NCI-H1436 treated with DMSO at 0.1 percent for 48 hours (cell line): ENCODE results near the gene ARID1B.

Source experiments
- DNase-seq: peaks from one replicate; lab custom pipeline; 2025; lab: John Stamatoyannopoulos, UW

ARID1B gene

DNA sequence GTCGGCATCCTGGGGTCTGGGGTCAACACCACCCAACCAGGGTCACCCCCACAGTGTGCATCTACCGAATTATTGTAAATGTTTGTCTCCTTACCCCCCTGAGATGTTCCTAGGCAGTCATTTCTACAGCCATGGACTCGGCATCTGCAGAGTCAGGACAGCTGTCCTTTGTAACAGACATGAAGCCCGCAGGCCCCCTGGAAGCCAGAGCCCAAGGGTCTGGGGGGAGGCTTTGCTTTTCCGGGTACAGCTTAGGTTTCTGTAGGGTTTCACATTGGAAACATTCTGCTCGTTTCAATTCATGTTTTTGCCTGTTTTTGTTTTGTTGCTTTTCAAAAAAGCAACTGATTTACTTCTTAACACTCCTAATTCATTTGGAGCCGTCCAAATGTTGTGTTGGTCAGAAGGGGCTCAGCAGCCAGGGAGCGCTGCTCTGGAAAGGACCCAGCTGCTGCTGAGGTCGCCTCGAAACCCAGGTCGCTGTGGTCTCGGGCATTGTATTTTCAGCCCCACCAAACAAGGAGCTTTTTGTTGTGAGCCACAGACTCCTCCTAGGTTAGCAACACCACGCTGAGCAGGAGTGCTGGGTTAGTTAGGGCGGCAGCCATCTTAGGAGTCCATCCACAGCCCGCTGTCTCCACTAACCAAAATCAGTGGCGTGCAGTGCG is 385.7 kb downstream of the ARID1B start:
- DNase-seq = no peak

- no peak for DNase-seq
These were observed 386.4 kb downstream of the ARID1B start for GRCh38 chr6:157163434-157164159.

- DNase-seq = no peak
These were observed 387.8 kb downstream of the ARID1B start for GRCh38 chr6:157164972-157165371.

DNA sequence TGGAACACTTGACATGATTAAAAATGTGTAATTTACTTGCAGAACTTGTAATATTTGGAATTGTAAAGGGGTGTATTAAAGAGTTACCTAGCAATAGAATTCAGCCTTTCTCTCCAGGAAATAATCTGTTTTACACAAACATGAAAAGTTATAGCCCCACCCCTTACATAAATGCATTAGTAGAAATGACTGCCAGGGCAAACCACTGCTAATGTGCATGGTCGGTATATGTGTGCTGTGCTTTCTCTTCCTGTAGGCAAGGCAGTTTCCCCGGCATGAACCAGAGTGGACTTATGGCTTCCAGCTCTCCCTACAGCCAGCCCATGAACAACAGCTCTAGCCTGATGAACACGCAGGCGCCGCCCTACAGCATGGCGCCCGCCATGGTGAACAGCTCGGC is 389.6 kb downstream of the ARID1B start:
- no peak for DNase-seq

DNA sequence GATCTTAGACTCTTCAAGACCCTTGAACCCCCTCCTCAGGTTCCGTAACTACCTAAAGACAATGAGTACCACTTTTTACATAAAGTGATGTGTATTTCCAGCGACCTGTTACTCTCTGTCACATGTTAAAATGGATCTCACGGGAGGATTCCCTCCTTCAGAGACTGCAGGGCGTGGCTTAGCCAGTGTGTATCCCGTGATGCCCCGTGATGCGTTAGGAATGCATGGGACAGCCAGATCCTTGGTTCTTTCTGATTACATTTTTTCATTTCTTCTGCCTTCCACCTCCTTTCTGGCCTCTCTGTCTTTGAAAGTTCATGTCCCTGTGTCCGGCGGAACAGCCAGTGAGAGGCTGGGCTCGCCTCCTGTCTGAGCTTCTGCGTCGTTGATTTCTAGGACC is 390.7 kb downstream of the ARID1B start:
- DNase-seq = no peak

GRCh38 chr6:157168471-157168870 is 391.3 kb downstream of the ARID1B start:
- DNase-seq = no peak

- DNase-seq = no peak
These were observed 392.0 kb downstream of the ARID1B start for GRCh38 chr6:157169226-157169625.

DNA sequence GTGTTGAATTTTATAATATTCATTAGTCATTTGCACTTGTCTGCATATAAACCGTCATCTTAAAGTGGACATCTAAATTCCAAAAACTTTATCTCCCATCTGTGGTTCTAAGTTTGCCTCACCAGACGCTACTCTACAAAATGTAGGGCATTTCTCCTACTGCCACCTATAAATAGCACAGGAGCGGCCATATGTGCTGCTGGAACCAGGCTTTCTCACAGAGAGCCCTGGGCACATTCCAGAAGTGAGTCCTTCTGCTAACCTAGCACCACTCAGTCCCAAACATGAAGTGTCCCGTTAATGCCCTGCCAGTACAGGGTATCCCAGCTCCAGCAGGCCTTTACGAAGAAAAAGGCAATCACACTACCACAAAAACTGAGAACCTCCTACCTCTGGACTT is 392.5 kb downstream of the ARID1B start:
- no peak for DNase-seq

DNA sequence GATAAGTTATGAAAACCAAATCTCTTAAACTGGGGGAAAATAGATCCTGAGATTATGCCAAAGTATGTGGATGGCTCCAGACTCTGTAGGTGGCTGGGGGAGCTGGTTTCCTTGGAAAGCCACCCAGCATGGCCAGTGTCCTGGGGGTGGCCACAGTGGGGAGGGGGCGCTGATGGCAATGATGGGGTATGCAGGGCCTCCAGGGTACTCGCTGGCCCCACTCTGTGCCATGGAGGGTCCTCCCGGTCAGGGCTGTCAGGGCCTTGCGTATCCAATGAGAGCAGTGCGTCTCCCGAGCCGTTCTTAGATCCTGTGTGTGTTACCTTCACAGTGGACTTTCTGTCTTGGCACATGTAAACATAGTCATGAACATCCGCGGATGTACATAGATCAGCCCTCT is 393.4 kb downstream of the ARID1B start:
- DNase-seq = no peak

DNA sequence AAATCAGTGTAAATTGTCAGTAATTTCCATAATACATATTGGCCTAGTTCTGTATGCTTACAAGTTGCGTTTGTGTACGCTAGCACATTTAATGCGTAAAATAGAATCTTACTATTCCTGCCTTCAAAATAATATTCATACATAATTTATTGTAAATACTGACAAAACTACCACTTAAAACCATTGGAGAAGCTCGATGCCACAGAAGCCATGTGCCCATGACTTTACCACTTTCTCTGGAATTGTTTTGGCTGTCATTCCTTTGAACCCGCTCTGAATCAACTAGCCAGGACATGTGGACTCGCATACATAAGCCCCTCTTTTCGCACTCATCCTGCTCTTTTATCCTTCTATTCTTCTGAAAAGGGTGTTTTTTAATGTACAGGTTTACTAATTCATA is 394.6 kb downstream of the ARID1B start:
- no peak for DNase-seq

- no peak for DNase-seq
These were observed 395.1 kb downstream of the ARID1B start for GRCh38 chr6:157172231-157172701.

DNA sequence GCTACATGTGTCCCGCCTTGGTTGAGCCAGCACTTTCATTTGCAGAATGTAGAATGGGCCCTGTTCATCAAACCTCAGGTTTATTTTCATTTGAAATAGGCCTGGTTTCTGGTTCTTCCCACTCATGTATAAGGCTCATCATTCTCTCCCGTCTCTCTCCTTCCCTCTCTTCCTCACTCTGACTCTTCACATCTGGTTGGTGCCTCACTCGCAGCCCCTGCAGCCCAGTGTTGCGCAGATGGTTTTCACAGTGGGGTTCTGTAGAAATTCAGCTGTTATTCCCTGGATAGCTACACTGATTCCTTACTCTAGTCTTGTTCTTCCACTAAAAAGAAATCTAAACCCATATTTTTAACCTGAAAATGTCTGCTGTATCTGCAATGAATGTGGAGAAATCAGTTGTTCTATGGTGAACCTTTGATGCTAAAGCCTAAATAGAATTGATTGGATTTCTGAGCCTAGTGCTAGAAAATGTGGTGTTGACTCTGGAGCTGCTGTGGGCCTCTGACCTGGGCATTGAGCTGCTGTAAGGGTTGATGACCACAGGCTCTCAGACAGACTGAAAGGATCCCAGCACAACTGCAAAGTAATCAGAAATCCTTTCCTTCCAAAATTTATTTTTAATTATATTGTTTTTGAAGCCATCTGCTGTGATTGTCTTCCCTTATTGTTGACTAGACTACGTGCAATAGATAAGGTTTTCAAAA is 395.8 kb downstream of the ARID1B start:
- no peak for DNase-seq

GRCh38 chr6:157173776-157174175 is 396.6 kb downstream of the ARID1B start:
- DNase-seq = no peak

- DNase-seq = no peak
These were observed 397.6 kb downstream of the ARID1B start for GRCh38 chr6:157174731-157175130.

GRCh38 chr6:157177731-157178336 is 400.7 kb downstream of the ARID1B start:
- DNase-seq = no peak

GRCh38 chr6:157181649-157182048 is 404.5 kb downstream of the ARID1B start:
- DNase-seq = no peak

GRCh38 chr6:157182503-157183264 is 405.5 kb downstream of the ARID1B start:
- no peak for DNase-seq

DNA sequence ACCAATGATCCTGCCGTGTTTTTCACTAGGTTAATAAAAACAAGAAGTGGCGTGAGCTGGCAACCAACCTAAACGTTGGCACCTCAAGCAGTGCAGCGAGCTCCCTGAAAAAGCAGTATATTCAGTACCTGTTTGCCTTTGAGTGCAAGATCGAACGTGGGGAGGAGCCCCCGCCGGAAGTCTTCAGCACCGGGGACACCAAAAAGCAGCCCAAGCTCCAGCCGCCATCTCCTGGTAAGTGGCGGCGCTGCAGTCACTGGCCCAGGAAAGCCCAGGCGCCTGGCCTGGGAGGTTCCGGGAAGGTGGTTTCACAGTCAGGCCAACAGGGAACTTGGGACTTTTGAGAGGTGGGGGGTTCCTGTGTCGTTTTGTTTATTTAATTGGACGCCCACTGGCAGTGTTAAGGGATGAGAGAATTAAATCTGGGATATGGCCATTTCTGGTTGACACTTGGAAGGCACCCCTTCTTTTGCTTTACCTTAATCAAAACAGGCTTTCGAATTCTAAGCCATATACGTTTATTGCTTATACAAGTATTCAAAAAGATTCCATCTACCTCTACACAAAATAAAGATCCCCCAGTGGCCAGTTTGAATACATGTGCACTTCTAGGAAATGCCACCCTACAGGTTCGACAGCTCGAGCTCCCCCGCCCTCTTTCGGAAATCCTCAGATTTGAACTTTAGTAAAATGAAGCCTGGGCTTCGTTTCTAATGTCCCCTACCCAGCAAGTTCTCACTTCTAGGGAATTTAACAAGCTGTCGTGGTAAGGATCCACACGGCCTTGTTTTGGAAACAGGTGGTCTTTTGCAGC is 407.2 kb downstream of the ARID1B start:
- no peak for DNase-seq

GRCh38 chr6:157185171-157185570 is 408.0 kb downstream of the ARID1B start:
- DNase-seq = no peak

DNA sequence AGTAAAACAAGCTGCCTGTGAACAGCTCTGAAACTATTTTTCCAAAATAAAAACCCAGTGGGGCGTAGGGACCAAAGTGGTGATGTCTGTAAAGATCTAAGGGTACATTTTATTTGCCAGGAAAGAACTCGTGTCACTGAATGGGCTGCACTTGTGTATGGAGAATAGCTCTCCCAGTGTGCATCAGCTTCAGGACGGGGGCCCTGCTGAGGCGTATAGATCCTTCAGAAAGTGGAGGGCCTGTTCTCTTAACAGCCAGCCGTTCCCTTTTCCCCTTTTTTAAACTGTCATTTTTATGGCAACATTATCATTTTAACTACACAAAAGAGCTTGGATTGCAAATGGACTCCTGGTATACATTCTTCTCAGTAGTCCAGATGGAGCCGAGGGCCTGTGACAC is 408.8 kb downstream of the ARID1B start:
- no peak for DNase-seq

GRCh38 chr6:157186785-157187181 is 409.6 kb downstream of the ARID1B start:
- DNase-seq = no peak
